CD4-positive, alpha-beta T cell treated with Interleukin-21 for 1 hour (primary cell): ENCODE measurements around the gene THBS2.

Experiments used
- DNase-seq: peaks from one replicate; pipeline ENCODE4 v3.0.0-alpha.2; 2020

Gene THBS2

DNA sequence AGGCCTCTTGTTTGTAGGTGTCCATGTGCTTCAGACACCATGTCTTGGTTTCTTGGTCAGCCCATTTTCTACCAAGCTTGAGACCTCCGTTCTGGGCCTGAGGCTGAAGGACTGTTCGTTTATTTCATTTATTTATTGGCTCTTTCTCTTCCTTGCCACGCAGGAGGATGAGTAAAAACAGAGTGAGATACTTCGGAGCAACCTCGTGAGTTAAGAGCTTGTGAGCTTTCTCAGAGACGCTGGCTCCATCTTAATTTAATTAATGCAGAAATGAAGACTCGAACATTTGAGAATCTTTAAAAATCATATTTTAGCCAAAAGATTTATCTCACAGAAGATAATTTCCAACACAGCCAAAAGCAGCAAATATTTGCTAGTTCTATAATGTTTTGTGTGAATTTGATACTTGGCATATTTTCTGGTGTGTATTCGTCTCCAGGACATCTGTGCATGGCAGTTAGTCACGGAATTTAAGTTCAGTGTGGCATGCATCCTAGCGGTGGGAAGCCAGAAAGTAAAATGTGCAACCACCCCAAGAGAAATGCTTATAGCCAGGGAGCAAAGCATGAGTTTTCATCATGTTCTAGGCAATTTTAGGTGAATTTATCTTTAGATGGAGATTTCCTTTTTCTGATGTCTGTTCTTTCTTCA, 76.0 kb downstream of the THBS2 start:
- DNase-seq = no peak

GRCh38 chr6:169176361-169176991, 77.2 kb downstream of the THBS2 start:
- no peak for DNase-seq

- no peak for DNase-seq
These were observed 78.2 kb downstream of the THBS2 start for GRCh38 chr6:169175360-169175887.

DNA sequence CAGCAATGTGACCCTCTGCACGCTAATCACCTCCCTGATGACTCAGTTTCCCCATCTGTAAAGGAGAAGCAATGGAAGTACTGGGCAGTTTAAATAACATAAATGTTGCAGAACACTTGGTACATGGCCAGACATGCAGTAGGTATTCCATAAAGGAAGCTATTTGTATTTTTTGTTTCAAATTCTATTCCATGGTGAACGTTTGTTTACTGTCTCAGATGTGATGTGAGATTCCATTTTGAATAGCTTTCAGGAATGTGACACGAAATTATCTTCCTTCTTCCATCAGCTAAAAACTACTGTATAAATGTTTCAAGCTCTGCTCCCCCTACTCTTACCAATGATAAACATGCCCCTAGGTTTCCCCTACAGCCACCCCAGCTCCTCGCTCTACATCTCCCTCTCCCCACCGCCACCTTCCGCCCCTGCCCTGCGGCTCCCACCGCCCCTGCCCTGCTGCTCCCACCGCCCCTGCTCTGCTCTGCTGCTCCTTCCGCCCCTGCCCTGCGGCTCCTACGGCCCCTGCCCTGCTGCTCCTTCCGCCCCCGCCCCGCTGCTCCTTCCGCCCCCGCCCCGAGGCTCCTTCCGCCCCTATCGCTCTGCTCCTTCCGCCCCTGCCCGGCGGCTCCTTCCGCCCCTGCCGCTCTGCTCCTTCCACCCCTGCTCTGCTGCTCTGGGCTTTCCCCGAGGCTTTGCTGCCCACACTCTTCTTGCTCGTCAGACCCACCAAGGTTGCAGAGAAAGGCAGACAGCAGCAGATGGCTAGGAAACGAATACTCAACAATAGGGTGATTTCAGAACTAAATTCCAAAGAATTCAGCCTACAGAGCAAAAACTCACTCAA, 78.9 kb downstream of the THBS2 start:
- DNase-seq = no peak

DNA sequence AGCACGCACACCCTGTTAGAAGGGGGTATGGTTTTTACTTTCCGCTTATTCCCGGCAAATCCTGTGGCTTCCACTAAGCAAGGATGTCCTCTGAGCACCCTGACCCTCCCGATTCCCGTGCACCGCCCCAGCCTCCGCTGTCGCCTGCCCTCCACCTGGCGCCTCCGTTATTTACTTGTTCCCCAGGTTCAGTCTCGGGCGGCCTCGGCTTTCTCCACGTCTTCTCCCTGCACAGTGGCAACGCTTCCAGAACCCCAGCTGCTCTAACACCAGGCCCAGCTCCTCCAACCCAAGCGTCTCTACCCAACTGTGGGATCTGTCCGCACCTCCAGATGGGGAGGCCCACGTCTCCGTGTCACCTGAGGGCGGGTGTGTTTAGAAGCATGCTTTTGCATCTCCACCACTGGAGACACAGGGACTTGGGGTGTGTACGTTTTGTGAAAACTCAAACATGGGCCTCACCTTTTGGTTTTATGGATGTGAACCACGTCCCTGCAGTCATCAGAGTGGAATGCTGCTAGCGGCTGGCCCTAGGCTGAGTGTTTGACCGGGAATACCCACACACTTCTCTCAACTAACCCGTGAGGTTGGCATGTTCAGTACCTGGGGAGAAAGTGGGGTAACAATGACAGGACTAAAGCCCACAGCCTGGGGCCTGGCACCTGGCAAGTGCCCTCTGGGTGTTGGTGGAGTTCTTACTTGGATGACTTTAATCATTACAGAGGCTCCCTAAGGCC, 79.9 kb downstream of the THBS2 start:
- no peak for DNase-seq

- no peak for DNase-seq
These were observed 80.7 kb downstream of the THBS2 start for GRCh38 chr6:169172946-169173345.

GRCh38 chr6:169172456-169172855, 81.2 kb downstream of the THBS2 start:
- DNase-seq = no peak

GRCh38 chr6:169171951-169172350, 81.7 kb downstream of the THBS2 start:
- no peak for DNase-seq

GRCh38 chr6:169171016-169171415, 82.6 kb downstream of the THBS2 start:
- DNase-seq = no peak

- DNase-seq = no peak
These were observed 83.1 kb downstream of the THBS2 start for GRCh38 chr6:169170583-169170955.

GRCh38 chr6:169169941-169170582, 83.6 kb downstream of the THBS2 start:
- no peak for DNase-seq

DNA sequence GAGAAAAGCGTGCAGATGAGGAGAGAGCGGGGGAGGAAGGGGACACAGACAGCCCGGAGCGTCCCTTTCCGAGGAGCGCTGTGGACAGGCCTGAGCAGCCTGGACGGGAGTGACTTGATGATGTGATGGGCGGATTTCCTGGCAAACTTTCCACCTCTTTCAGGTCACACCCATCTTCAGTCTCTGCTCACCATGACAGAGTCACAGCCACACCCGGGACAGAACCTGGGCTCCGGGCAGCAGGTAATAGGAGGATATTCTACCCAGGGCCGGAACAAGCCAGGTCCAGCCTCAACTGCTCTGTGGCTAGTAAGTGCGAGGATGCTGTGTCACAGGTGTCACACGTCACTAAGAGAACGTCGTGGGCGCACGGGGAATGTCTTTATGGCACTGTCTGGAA, 84.3 kb downstream of the THBS2 start:
- DNase-seq = no peak

DNA sequence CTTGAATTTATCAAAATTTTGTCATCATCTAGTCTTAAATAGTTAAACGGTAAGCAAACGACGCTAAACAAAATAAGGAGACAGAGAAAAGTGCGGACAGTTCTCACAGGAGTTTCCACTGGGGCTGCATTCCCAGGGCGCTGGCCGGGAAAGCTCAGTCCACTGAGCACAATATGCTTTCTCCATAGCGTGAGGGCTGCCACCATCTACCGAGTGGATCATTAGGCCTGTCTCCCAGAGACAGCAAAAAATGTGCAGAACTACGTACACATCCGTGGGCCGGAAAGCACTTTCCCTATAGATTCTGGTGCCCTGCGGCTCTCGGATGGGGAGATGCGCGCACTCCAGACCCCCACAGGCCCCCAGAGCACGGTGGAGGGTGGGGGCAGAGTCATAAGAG, 84.9 kb downstream of the THBS2 start:
- no peak for DNase-seq

GRCh38 chr6:169168302-169168630, 85.4 kb downstream of the THBS2 start:
- no peak for DNase-seq

- no peak for DNase-seq
These were observed 85.9 kb downstream of the THBS2 start for GRCh38 chr6:169167581-169168301.

DNA sequence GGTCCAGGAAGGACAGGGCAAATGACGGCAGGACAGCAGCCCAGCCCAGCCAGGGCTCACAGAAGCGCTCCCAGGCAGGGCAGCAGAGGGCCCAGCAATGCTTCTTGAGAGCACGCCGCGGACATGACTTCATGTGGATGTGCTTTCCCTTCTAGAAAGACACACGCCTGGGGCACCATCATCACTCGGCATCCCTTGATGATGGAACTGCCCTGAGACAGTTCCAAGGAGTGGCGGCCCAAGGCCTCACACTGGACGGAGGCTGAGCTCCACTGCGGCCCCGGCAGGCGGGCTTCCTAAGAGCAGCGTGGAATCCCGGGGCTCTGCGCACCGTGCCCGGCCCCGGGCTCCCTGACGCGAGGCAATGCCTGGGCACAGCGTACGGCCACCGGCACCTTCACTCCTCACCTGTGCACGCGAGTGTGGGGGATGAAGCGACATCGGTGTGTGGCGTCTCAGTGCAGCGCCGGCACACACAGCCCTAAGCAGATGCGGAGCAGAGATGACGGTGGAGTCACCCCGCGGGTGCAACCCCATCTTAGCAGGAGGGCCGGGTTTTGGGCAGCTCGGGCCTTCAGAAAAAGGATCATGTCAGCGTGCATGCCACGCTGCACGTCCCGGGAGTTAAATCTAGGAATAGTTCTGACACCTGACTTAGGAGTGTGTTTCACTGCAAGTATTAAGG, 86.6 kb downstream of the THBS2 start:
- no peak for DNase-seq
